HG02840 (cell line): Measurements from ENCODE around the gene CLDN6.
A peak's percentile ranks its signal among the peaks of the same experiment; 100 is the strongest.
"Not testable (repeated sequence)": the region's sequence is repeated elsewhere in the genome, so short reads cannot be mapped to it uniquely, and the experiment has no call there.

Source experiments
- ATAC-seq: cut with Tn5 transposase; IDR thresholded peaks from one replicate; pipeline ENCODE4 v1.9.1; 2021; ENCODE audit warnings: mild to moderate bottlenecking, moderate library complexity, moderate number of reproducible peaks; ENCODE audit not compliant: unreplicated experiment, low FRiP score

Gene CLDN6

GRCh38 chr16:3017794-3018506 lies at the start of gene CLDN6:
TSS of gene CLDN6 (minus strand) at chr16:3018183. CDS start at chr16:3016021, 2,162 bp downstream.
- ATAC-seq = no peak

GRCh38 chr16:3066440-3066748 lies 48.4 kb upstream of the CLDN6 start:
- ATAC-seq = no peak

GRCh38 chr16:3065742-3066439 lies 47.9 kb upstream of the CLDN6 start:
- no peak for ATAC-seq

GRCh38 chr16:3065069-3065741 lies 47.2 kb upstream of the CLDN6 start, which contains the start of gene IL32:
TSS of gene IL32 (plus strand) at chr16:3065640. CDS start at chr16:3065812, 172 bp downstream.
- no peak for ATAC-seq

- no peak for ATAC-seq
Observed at GRCh38 chr16:3063625-3064386, 45.8 kb upstream of the CLDN6 start.

GRCh38 chr16:3062553-3062952 lies 44.6 kb upstream of the CLDN6 start:
- no peak for ATAC-seq

- no peak for ATAC-seq
Observed at GRCh38 chr16:3060339-3061127, 42.5 kb upstream of the CLDN6 start.

- peak; percentile 8 for ATAC-seq
Observed at GRCh38 chr16:3059723-3060242, 41.8 kb upstream of the CLDN6 start.

GRCh38 chr16:3059041-3059722 lies 41.2 kb upstream of the CLDN6 start:
- ATAC-seq = peak; percentile 79

- ATAC-seq = peak; percentile 19
Observed at GRCh38 chr16:3058139-3059030, 40.4 kb upstream of the CLDN6 start.

GRCh38 chr16:3057181-3058138 lies 39.5 kb upstream of the CLDN6 start:
- ATAC-seq = no peak

- ATAC-seq = no peak
Observed at GRCh38 chr16:3056336-3057180, 38.6 kb upstream of the CLDN6 start.

GRCh38 chr16:3055734-3056115 lies 37.7 kb upstream of the CLDN6 start:
- ATAC-seq = not testable (repeated sequence)

- no peak for ATAC-seq
Observed at GRCh38 chr16:3054965-3055733, 37.2 kb upstream of the CLDN6 start.

GRCh38 chr16:3053330-3053710 lies 35.3 kb upstream of the CLDN6 start:
- ATAC-seq = not testable (repeated sequence)
